H9 (cell line): Measurements from ENCODE around the gene DCST2. TPM values are rescaled to one million over a fixed set of nuclear protein-coding genes. Genes with fewer than 3 reads are reported as not detected.

Experiments used
- DNase-seq: peaks from one replicate; pipeline ENCODE4 v3.0.0-alpha.2; 2017
- H2AFZ ChIP-seq: one replicate; pipeline ENCODE4 v1.6.1; 2013; ENCODE audit warnings: mild to moderate bottlenecking, low read length, control low read depth, moderate library complexity
- H2AK5ac ChIP-seq: 2 replicates; pipeline ENCODE4 v1.6.1; 2013; ENCODE audit warnings: low read length, control low read depth, mixed read lengths; ENCODE audit not compliant: insufficient read length
- H2BK120ac ChIP-seq: one replicate; pipeline ENCODE4 v1.6.1; 2013; ENCODE audit warnings: low read depth, mild to moderate bottlenecking, low read length, control low read depth, inconsistent platforms; ENCODE audit not compliant: poor library complexity, severe bottlenecking
- H2BK12ac ChIP-seq: 2 replicates; pipeline ENCODE4 v1.6.1; 2013; ENCODE audit warnings: low read length, control low read depth, mixed read lengths, low read depth; ENCODE audit not compliant: insufficient read length
- H2BK15ac ChIP-seq: 2 replicates; pipeline ENCODE4 v1.6.1; 2013; ENCODE audit warnings: low read depth, low read length, control low read depth
- H2BK20ac ChIP-seq: one replicate; pipeline ENCODE4 v1.6.1; 2013; ENCODE audit warnings: low read depth, mild to moderate bottlenecking, low read length, control low read depth, inconsistent platforms; ENCODE audit not compliant: poor library complexity, severe bottlenecking
- H2BK5ac ChIP-seq: 2 replicates; pipeline ENCODE4 v1.6.1; 2013; ENCODE audit warnings: low read length, control low read depth, mixed read lengths; ENCODE audit not compliant: insufficient read length
- H3K14ac ChIP-seq: 2 replicates; pipeline ENCODE4 v1.6.1; 2013; ENCODE audit warnings: low read length, control low read depth; ENCODE audit not compliant: insufficient read depth
- H3K18ac ChIP-seq: 2 replicates; pipeline ENCODE4 v1.6.1; 2013; ENCODE audit warnings: low read depth, mild to moderate bottlenecking, mixed read lengths, low read length, control low read depth; ENCODE audit not compliant: insufficient read length
- H3K23ac ChIP-seq: 2 replicates; pipeline ENCODE4 v1.6.1; 2013; ENCODE audit warnings: low read length, control low read depth, mixed read lengths, low read depth; ENCODE audit not compliant: insufficient read length
- H3K23me2 ChIP-seq: 2 replicates; pipeline ENCODE4 v1.6.1; 2013; ENCODE audit warnings: low read depth, mild to moderate bottlenecking, mixed read lengths, low read length, control low read depth; ENCODE audit not compliant: insufficient read length, poor library complexity, severe bottlenecking
- H3K27ac ChIP-seq: 2 replicates; pipeline ENCODE4 v1.5.1; 2013; ENCODE audit warnings: low read length, control low read depth, mixed read lengths, low read depth; ENCODE audit not compliant: insufficient read length
- H3K27me3 ChIP-seq: 2 replicates; pipeline ENCODE4 v1.6.1; 2013; ENCODE audit warnings: low read length, control low read depth, inconsistent platforms; ENCODE audit not compliant: insufficient read depth
- H3K4ac ChIP-seq: 2 replicates; pipeline ENCODE4 v1.6.1; 2013; ENCODE audit warnings: low read depth, mild to moderate bottlenecking, control low read depth, inconsistent platforms, low read length, moderate library complexity
- H3K4me1 ChIP-seq: 2 replicates; pipeline ENCODE4 v1.6.1; 2013; ENCODE audit warnings: low read length, control low read depth, inconsistent platforms; ENCODE audit not compliant: insufficient read depth
- H3K4me2 ChIP-seq: 2 replicates; pipeline ENCODE4 v1.6.1; 2013; ENCODE audit warnings: low read length, control low read depth, mixed read lengths; ENCODE audit not compliant: insufficient read length, insufficient read depth
- H3K56ac ChIP-seq: 2 replicates; pipeline ENCODE4 v1.6.1; 2013; ENCODE audit warnings: low read depth, mild to moderate bottlenecking, mixed read lengths, low read length, control low read depth; ENCODE audit not compliant: insufficient read length
- H3K79me1 ChIP-seq: 2 replicates; pipeline ENCODE4 v1.6.1; 2013; ENCODE audit warnings: low read depth, mild to moderate bottlenecking, moderate library complexity, low read length, control low read depth, inconsistent platforms; ENCODE audit not compliant: insufficient read depth, poor library complexity, severe bottlenecking
- H3K79me2 ChIP-seq: 2 replicates; pipeline ENCODE4 v1.6.1; 2013; ENCODE audit warnings: low read length, control low read depth, inconsistent platforms; ENCODE audit not compliant: insufficient read depth
- H3K9ac ChIP-seq: 2 replicates; pipeline ENCODE4 v1.6.1; 2013; ENCODE audit warnings: low read length, control low read depth, mixed read lengths; ENCODE audit not compliant: insufficient read length; ENCODE audit errors: extremely low read depth
- H3K9me3 ChIP-seq: one replicate; pipeline ENCODE4 v1.6.1; 2013; ENCODE audit warnings: low read depth, low read length, inconsistent platforms; ENCODE audit not compliant: control insufficient read depth
- H3T11ph ChIP-seq: one replicate; pipeline ENCODE4 v1.6.1; 2013; ENCODE audit warnings: mild to moderate bottlenecking, low read length, control low read depth, inconsistent platforms
- H4K20me1 ChIP-seq: one replicate; pipeline ENCODE4 v1.6.1; 2013; ENCODE audit not compliant: control insufficient read depth, insufficient read length, insufficient read depth
- H4K5ac ChIP-seq: 2 replicates; pipeline ENCODE4 v1.6.1; 2013; ENCODE audit warnings: low read depth, mild to moderate bottlenecking, mixed read lengths, low read length, control low read depth; ENCODE audit not compliant: insufficient read length
- H4K8ac ChIP-seq: replicated peaks from 2 replicates; pipeline ENCODE4 v1.6.1; 2013; ENCODE audit warnings: low read length, control low read depth, mixed read lengths, low read depth; ENCODE audit not compliant: insufficient read length
- H4K91ac ChIP-seq: 2 replicates; pipeline ENCODE4 v1.6.1; 2013; ENCODE audit warnings: low read depth, mild to moderate bottlenecking, moderate library complexity, mixed read lengths, low read length, control low read depth; ENCODE audit not compliant: insufficient read length
- H3K27ac Mint-ChIP-seq, 3 experiments: 2 replicates in 2 of 3; 3 replicates in 1 of 3; pipeline ENCODE4 v1.8.0; 2020 to 2021; ENCODE audit warnings: mixed read lengths in 3 of 3, mild to moderate bottlenecking in 1 of 3, moderate library complexity in 1 of 3
- H3K27me3 Mint-ChIP-seq: 2 replicates; pipeline ENCODE4 v1.8.0; 2021; ENCODE audit warnings: low read depth, mild to moderate bottlenecking, moderate library complexity, mixed read lengths
- H3K36me3 Mint-ChIP-seq, 3 experiments: 2 replicates in 2 of 3; 3 replicates in 1 of 3; pipeline ENCODE4 v1.8.0; 2020 to 2021; ENCODE audit warnings: low read depth in 3 of 3, mixed read lengths in 3 of 3; ENCODE audit not compliant: insufficient read depth in 1 of 3
- H3K4me1 Mint-ChIP-seq, 2 experiments: 2 replicates each; pipeline ENCODE4 v1.8.0; 2020; ENCODE audit warnings: mixed read lengths in 2 of 2
- H3K4me3 Mint-ChIP-seq, 2 experiments: 2 replicates in 1 of 2; 3 replicates in 1 of 2; pipeline ENCODE4 v1.8.0; 2020 to 2021; ENCODE audit warnings: mild to moderate bottlenecking in 2 of 2, mixed read lengths in 2 of 2, moderate library complexity in 1 of 2
- H3K9me3 Mint-ChIP-seq, 2 experiments: 2 replicates in 1 of 2; 3 replicates in 1 of 2; pipeline ENCODE4 v1.8.0; 2020; ENCODE audit warnings: mild to moderate bottlenecking in 2 of 2, mixed read lengths in 2 of 2, moderate library complexity in 1 of 2
- WGBS: extraction: QIAGEN DNeasy Blood & Tissue Kit; methylation state at CpG from one replicate; pipeline ENCODE4 v1.1.7; 2013; ENCODE audit warnings: missing lambda C conversion rate, low lambda C conversion rate, mixed read lengths; ENCODE audit not compliant: insufficient read length; ENCODE audit errors: extremely low coverage; 5-methylcytosine and 5-hydroxymethylcytosine counted together
- total RNA-seq: library from RNA; stranded (reverse); gene quantifications from 2 replicates; pipeline ENCODE4 v1.2.1, GENCODE V29; 2021
- TF ChIP-seq, protein P1 (sequence below): fragments of 200-600 bp; sonication (generic); conservative IDR thresholded peaks from 3 replicates; pipeline ENCODE4 v1.8.0; 2021; ENCODE audit warnings: antibody characterized with exemption, mild to moderate bottlenecking

Gene DCST2
- total RNA-seq, 1 experiment from 2014 or later = 0.35 TPM

GRCh38 chr1:155026154-155026553 lies 7.4 kb downstream of the DCST2 start:
- H3K4me2 ChIP-seq = no peak overlapping the region
- no peak overlapping the region for H3K56ac ChIP-seq
- TF ChIP-seq, protein P1, sequence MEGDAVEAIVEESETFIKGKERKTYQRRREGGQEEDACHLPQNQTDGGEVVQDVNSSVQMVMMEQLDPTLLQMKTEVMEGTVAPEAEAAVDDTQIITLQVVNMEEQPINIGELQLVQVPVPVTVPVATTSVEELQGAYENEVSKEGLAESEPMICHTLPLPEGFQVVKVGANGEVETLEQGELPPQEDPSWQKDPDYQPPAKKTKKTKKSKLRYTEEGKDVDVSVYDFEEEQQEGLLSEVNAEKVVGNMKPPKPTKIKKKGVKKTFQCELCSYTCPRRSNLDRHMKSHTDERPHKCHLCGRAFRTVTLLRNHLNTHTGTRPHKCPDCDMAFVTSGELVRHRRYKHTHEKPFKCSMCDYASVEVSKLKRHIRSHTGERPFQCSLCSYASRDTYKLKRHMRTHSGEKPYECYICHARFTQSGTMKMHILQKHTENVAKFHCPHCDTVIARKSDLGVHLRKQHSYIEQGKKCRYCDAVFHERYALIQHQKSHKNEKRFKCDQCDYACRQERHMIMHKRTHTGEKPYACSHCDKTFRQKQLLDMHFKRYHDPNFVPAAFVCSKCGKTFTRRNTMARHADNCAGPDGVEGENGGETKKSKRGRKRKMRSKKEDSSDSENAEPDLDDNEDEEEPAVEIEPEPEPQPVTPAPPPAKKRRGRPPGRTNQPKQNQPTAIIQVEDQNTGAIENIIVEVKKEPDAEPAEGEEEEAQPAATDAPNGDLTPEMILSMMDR = no peak
- no peak for DNase-seq
- no peaks in the 10 kb centered on the region for H3K36me3 Mint-ChIP-seq
- peaks cover 17% of the 10 kb centered on the region for H3K27me3 Mint-ChIP-seq
- H3K79me2 ChIP-seq = no peaks in the 10 kb centered on the region
- H3K9me3 ChIP-seq = no peaks in the 10 kb centered on the region
- H2AFZ ChIP-seq = no peak overlapping the region
- H2BK12ac ChIP-seq = no peak overlapping the region
- no peak overlapping the region for H3K9ac ChIP-seq
- H3K9me3 Mint-ChIP-seq = no peaks in the 10 kb centered on the region
- no peak overlapping the region for H3T11ph ChIP-seq
- no peak overlapping the region for H4K8ac ChIP-seq
- no peaks in the 10 kb centered on the region for H3K79me1 ChIP-seq
- H4K20me1 ChIP-seq = no peaks in the 10 kb centered on the region
- no CpG with 5 or more reads among the region's 9 CpGs for WGBS
- no peak overlapping the region for H2BK20ac ChIP-seq
- H3K27ac Mint-ChIP-seq = no peak overlapping the region
- H3K27ac ChIP-seq = no peak overlapping the region
- no peak overlapping the region for H3K4ac ChIP-seq
- no peak overlapping the region for H2BK15ac ChIP-seq
- H3K23me2 ChIP-seq = no peaks in the 10 kb centered on the region
- H4K5ac ChIP-seq = no peak overlapping the region
- H3K4me3 Mint-ChIP-seq = no peak overlapping the region
- H2BK5ac ChIP-seq = no peak overlapping the region
- peaks cover 7 to 27% of the 10 kb centered on the region in 2 experiments for H3K4me1 Mint-ChIP-seq
- no peaks in the 10 kb centered on the region for H3K27me3 ChIP-seq
- no peak overlapping the region for H3K18ac ChIP-seq
- no peak overlapping the region for H4K91ac ChIP-seq
- no peak overlapping the region for H3K14ac ChIP-seq
- H2BK120ac ChIP-seq = no peak overlapping the region
- no peak overlapping the region for H3K23ac ChIP-seq
- H2AK5ac ChIP-seq = no peak overlapping the region
- no peaks in the 10 kb centered on the region for H3K4me1 ChIP-seq
